Colon (tissue), 2 donors: Measurements from ENCODE around the gene MLPH.

ENCODE experiments used
- FAIRE-seq: peaks from 2 replicates; lab custom pipeline; 2012; peaks lifted over from hg19 to GRCh38; lab: Jason Lieb, UNC
- donor health status: control.
- donor health status: control.

MLPH gene

DNA sequence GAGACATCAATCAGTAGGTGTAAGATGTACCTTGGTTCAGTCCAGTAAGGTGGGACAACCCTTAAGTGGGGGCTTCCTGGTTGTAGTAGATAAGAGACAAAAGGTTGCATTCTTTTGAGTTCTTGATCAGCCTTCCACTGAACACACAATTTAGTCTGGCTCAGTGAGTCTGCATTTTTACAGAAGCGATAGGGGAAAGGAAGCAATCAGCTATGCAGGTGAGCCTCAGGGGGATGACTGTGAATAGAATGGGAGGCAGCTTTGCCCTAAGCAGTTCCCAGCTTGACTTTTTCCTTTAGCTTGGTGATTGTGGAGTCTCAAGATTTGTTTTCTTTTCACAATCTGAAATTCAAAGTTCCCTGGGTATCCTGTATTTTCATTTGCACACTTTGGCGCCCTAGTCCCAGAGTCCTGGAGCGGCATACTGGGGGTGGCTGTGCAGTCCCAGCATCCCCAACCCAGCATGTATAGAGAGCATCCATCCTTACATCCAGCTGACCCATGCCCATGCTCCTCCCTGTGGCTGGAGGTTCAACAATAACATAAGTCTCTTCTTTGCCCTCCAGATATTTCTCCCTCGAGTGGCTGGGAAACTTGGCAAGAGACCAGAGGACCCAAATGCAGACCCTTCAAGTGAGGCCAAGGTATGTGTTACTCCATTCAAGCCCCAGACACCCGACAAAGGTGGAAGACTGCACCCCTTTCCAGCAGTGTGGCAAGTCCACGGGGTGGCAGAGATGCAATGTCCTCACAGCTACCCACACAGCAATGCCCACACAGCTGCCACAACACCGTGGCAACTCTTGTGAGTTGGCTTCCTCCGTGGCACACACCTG, 59.2 kb downstream of the MLPH start:
- no peak for FAIRE-seq

DNA sequence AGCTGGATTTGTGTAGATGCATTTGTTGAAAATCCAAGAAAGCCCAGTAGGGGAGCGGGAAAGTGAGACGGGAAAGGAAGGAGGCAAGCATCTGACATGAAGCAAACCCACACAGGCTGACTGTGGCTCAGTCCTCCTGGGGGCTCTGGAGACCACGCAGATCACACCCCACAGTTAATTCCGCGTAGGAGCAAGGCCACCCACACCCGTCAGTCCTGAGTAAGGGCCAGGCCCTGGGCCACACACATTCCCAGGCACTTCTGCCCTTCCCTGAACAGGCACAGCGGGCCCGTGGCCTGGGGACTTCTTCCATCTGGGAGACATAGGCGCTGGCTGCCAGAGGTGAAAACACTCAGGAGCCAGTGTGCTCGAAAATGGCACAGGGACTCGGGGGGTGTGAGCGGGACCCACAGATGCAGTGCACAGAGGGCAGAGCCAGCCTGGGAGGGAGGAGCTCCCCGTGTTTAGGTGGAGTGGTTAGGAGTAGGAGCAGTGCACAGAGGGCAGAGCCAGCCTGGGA, 59.9 kb downstream of the MLPH start:
- FAIRE-seq = no peak

DNA sequence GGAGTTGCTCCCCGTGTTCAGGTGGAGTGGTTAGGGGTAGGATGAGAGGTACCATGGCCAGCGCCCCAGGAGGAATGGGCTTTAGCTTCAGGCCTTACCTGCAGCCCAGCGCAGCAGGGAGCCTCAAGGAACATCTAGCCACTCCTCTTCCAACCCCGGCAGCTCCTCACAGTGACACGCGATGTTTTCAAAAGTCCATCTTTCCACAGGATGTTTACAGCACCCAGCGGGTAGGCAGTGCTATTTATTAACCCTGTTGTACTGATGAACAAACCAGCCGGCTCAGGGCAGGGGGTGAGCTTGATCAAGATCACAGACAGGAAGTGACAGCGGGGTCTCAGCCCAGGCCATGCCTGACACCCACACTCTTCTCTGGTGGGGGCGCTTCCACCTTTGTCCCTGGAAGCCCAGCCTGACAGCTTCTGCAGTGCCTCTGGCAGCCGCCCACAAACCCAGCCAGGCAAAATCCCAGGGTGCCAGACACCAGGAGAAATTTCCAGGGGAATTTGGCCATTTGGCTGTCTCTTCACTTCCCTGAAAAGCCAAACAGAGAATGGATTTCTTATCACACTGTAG, 60.9 kb downstream of the MLPH start:
- FAIRE-seq = no peak

DNA sequence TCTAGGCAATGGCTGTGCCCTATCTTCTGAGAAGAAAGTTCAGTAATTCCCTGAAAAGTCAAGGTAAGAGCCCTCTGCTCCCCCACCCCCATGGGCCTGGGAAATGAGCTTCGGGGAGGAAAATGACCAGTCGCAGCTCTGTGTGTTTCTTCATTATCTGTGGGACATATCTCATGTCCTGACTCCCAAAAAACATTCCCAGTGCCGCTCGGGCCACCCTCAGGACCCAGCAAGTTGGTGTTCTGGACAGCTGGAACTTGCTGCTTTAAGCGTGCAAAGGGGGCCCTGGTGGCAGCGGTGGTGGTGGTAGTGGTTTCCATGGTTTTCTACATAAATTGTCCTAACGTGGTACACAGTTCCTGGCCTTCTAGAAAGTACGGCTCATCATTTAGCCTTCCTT, 62.2 kb downstream of the MLPH start:
- no peak for FAIRE-seq

DNA sequence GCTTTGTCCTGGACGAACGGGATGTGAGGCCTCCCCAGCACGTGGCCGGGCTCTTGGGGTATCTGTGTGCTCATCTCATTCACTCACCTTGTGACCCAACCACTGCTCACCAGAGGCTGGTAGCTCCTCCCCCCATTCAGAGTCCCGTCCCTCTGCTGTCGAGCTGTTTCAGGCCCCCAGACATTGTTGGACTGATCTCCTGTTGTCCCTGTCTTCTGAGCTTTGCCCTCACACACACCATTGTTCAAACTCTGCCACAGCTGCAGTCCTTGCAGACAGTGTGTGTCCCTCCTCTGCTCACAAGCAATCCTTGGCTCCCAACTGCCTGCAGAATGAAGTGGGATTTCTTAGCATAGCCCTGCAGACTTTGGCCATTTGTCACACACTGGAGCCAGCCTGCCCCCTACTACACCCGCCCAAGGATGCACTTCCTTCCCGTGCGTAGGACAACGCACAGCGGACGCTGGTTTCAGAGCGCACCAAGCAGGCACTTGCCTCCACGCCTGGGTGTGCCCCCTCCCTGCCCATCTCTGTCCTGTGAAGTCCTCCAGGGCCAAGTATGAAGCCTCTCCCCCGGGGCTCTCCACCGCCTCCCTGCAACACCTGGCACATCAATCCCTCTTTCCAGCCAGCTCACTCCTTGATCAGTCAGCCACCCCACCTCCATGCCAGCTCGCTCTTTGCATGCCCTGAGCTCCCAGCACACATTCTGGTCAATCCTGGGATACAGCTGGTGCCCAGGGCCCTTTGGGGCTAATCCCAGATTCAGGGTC, 62.8 kb downstream of the MLPH start:
- no peak for FAIRE-seq

DNA sequence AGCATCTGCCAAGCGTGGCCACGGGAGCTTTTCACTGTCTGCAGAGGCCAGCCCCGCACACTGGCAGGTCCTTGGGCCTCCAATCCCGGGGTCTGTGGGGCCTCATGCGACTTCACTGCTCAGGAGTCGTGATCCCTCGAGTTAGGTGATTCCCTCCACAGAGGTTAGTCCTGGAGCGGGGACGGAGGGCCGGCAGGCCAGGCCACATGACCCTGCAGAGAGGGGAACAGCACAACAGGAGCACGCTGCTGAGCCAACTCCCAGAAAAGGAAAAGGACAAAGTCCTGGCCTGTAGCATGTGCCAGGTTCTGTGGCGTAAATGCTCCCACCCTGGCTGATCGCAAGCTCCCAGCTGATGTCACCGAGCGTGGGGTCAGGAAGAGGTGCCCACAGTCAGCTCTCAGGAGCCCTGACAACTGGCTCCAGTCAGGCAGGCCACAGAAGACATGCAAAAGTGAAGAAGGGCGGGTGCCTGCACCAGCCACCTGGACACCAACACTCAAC, 64.1 kb downstream of the MLPH start:
- no peak for FAIRE-seq

DNA sequence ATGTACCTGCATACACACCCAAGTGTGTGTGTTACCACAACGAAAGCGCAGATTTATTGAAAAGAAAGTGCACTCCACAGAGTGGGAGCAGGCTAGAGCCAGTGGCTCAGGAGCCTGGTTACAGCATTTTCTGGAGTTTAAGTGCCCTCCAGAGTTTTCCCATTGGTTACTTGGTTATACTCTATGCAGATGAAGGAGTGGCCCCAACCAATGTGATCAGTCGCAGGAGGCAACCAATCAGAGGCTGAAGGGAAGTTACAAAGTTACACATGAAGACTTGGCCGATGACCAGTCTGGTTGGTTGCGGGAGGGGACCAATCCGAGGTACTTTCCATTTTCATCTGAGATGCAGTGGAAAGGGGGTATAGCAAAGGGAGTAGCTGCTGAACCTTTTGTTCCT, 65.9 kb downstream of the MLPH start:
- no peak for FAIRE-seq

DNA sequence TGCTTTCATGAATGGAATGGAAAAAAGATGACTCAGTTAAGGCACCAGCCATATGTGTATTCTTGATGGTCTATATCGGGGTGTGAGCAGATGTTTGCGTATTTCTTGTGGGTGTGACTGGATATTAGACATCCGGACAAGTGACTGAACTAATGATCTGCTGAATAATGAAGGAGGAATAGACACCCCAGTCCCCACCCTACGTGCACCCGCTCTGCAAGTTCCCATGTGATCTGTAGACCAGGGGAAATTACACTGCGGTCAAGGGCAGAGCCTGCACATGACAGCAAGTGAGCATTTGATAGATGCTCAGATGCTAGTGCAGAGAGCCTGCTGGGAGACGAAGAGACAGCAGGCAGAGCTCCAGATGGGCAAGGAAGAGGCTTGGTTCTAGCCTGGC, 66.9 kb downstream of the MLPH start:
- FAIRE-seq = no peak

DNA sequence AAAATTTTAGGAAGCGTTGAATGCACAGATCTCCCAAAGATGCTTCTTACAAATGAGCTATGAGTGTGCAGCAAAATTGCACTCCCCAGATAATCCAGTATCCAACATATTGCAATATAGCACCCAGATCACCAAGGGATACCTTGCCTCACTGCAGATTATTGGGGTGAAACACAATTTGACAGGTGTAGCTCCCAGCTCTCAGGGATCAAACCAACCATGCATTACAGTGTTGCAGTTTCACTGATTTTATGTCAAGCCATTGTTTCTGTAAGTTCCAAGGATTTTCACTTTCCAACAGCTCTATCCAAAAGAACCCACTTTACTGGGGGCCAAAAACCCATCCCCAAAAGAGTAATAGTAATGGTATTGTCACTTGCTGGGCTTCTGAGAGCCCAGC, 68.5 kb downstream of the MLPH start:
- no peak for FAIRE-seq

DNA sequence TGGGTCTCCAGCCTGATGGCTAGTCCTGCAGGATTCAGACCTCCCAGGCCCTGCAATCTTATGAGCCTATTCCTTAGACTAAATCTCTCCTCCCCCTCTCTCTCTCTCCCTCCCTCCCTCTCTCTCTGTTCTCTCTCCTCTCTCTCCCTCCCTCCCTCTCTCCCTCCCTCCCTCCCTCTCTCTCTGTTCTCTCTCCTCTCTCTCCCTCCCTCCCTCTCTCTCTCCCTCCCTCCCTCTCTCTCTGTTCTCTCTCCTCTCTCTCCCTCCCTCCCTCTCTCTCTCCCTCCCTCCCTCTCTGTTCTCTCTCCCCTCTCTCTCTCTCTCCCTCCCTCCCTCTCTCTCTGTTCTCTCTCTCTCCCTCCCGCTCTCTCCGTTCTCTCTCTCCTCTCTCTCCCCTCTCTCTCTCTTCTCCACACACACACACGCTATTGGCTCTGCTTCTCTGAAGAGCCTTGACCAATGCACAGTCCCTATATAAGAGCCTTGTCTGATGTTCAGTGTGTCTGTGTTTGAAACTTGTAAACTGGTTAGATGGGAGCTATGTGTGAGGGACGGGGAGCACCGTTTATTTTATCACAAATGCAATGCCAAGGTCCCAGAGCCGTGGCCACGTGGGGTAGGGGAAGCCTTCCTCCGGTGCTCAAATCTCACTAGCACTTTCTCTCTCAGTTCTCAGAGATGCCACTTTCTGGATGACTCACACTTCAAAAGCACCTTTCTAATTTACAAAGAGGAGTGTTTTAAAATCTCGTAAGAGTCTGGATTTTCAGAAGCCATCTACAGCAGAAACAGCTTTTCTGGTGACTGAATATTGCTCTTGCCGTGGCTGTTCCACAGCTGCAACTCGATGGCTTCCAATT, 70.0 kb downstream of the MLPH start:
- FAIRE-seq = no peak

DNA sequence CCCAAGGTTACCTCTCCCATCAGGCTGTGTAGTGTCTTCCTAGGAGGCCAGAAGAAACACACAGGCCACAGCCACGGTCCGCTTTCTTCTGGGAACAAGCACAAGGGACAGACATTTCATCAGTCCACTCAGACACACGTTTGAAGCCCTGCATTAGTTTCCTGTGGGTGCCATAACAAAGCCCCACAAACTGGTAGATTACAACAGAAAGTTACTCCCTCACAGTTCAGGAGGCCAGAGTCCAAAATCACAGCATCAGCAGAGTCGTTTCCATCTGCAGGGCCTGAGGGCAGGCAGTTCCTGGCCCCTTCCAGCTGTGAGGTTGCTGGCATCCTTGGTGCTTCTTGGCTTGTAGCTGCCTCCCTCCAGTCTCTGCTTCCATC, 70.6 kb downstream of the MLPH start:
- no peak for FAIRE-seq

DNA sequence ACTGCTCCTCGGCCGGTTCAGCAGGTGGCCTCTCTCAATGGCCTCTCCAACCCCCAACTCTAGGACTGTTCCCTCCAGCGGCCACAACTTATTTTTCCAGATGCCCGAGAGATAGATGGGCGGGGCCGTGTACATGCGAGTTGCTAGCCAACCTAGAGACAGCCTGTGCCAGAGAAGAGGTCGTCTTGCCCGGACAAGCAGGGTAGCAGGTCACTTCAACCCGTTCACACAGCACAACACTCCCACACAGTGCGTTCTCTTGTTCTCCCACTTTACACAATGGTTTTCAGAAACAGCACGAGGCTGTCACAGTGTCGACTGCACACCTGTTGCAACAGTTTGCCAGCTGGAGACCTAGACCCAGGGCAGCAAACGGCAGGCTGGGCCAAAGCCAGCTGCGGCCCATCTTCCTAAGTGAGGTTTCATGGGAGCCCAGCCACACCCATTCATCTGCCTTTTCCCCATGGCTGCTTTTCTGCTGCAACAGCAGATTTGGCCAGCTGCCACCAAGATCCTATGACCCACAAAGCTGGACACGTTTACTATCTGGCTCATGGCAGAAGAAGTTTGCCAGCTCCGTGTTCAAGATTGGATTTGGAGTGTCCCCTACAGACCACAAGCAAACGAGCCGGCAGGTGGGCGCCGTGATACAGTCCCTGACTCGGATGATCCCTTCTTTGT, 72.0 kb downstream of the MLPH start:
- no peak for FAIRE-seq

DNA sequence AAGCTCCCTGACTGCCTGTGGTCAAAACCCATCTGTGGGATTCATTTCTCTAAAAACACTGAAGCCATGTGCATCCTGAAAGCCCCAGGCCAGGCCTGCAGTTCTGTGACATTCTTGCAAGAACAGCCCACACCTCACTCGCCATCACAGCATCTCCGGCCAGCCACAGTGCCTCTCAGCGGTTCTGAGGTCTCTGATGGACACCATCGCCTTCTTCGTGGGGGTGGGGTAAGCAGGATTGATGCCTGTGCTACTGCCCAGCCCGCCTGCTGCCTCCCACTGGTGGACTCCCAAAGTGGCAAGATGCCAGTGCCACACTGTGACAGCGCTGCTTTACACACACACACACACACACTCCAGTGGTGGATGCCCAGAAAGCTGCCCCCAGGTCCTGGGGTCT, 74.2 kb downstream of the MLPH start:
- no peak for FAIRE-seq

DNA sequence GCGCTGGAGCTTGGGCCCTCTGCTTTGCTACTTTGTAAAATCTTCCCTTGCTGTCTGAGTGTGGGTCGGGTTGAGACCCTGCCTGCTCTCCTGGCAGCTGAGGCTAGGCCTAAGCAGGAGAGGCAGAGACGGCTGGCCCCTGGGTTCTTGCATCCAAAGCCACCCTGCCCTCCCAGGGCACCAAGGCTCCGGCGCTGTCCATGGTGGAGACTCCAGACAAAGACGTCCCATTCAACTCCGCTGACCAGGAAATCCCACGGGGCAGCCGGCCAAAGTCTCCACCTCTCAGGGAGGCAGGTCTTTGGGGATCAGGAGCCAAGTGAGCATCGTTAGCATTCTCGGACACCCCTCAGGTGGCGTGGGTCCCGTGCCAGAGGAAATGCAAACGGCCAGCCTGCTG, 76.8 kb downstream of the MLPH start:
- no peak for FAIRE-seq

DNA sequence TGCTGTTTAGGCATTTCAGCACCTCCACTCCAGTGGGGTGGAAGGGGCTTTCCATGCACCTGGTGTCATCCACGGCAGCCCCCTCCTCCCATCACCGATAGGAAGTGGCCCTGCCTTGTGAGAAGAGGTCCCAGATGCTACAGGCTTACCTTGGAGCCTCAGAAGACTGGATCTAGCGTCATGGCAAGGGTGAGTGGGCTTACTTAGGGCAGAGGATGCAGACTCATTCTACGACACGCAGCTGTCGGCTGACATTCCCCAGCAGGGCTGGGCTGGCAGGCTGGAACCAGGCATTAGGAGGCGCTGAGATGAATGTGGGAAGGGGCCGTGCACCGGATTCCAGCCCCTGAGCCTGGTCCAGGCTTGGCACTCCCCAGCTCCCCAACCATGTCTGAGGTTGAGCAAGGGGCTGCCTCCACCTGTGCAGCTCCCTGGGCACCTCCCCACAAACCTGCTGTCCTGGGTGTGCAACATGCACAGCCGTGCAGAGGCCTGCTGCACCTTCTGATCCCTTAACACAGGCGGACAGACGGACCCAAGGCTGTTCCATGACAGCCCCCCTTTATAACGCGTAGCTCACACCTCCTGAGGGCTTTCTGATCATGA, 77.6 kb downstream of the MLPH start:
- no peak for FAIRE-seq

DNA sequence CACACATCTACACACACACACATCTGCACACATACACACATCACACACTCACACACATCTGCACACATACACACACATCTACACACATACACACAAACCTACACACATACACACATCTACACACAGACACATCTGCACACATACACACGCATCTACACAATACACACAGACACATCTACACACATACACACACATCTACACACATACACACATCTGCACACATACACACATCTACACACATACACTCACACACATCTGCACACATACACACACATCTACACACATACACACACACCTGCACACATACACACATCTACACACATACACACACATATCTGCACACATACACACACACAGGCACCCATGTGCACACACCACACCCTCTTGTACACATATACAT, 78.9 kb downstream of the MLPH start:
- no peak for FAIRE-seq

DNA sequence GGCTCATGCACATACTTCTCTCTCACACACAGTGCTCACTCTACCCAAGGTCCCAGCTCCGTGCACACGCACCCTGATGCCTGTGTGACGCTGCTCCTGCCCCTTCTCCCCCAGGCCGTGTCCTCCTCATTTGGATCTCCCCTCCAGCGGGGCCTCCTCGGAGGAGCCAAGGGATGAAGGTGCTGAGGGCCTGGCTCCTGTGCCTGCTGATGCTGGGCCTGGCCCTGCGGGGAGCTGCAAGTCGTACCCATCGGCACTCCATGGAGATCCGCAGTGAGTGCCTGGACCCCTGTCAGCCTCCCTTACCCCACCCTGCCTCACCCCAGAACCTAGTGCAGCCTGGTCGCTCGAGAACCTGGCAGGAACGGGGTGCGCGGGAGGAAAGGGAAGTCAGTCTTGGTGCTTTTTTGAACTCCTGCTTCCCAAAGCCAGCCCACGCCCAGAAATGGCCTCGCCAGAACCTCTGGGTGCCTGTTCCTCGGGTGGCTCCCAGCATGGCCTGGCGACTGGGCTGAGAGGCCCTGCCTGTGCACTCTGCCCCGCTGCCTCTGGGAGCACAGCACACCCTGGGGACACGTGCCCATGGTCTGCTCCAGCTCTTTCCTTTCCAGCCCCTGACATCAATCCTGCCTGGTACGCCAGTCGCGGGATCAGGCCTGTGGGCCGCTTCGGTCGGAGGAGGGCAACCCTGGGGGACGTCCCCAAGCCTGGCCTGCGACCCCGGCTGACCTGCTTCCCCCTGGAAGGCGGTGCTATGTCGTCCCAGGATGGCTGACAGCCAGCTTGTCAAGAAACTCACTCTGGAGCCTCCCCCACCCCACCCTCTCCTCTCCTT, 79.6 kb downstream of the MLPH start, which contains the start of gene PRLH:
Gene PRLH (plus strand): TSS at position 174 of the 835 bp plus-strand sequence. CDS start 0 bp downstream, at position 174.
- no peak for FAIRE-seq

DNA sequence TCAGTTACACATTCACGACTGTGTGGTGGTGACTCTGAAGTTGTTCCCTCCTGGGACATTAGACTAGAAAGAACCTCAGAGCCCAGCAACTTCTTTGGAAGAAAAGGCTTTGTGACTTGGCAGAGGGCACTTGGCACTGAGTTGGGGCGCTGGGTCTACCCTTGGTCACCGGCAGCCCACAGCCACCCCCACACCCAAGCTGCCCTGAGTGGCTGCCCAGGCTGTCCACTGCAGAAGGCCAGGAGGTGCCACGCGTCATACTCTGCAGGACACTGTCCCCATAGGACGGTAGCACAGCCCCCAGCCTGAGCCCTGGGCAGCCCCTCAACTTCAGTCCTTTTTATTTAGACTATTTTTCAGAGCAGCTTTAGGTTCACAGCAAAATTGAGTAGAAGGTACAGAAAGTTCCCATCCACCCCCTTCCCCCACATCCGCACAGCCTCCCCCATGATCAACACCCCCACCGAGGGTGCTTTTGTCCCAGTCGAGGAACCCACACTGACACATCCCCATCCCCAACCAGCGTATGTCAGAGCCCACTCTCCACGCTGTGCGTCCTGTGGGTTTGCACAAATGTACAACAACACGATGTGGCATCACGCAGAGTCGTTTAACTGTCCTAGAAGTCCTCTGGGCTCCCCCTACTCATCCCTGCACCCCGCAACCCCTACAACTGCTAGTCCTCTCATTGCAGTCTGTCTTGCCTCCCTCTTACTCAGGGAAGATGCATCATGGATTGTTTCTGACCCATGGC, 80.4 kb downstream of the MLPH start:
- FAIRE-seq = no peak

DNA sequence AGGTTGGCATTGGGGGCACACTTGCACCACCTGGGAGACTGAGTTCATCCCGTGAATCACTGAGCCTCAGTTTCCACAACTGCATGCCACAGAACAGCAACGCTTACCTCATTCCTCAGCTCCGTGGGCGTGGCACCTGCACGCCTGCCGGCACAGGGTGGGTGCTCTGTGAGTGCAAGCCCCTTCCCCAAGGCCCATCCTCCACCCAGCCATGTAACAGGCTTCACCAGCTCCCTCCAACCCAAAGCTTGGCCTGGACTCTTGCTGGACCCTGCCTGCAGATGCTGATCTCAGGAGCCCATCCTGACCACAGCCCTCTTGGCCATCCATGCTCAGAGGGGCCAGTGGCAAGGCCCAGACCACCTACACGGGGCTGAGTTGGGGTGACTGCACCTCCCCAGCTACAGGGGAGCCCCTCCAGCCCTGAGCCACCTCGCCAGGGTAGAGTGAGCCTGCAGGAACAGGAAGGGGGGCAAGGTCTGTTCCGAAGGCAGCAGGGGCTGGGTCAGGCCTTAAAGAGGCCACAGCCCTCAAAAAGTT, 81.1 kb downstream of the MLPH start:
- no peak for FAIRE-seq
